GM19025 (cell line): ENCODE results near the gene ATP9A.

Source experiments
- ATAC-seq: cut with Tn5 transposase; IDR thresholded peaks from one replicate; pipeline ENCODE4 v1.9.1; 2021; ENCODE audit warnings: mild to moderate bottlenecking, low read depth, moderate library complexity; ENCODE audit not compliant: unreplicated experiment

ATP9A gene

DNA sequence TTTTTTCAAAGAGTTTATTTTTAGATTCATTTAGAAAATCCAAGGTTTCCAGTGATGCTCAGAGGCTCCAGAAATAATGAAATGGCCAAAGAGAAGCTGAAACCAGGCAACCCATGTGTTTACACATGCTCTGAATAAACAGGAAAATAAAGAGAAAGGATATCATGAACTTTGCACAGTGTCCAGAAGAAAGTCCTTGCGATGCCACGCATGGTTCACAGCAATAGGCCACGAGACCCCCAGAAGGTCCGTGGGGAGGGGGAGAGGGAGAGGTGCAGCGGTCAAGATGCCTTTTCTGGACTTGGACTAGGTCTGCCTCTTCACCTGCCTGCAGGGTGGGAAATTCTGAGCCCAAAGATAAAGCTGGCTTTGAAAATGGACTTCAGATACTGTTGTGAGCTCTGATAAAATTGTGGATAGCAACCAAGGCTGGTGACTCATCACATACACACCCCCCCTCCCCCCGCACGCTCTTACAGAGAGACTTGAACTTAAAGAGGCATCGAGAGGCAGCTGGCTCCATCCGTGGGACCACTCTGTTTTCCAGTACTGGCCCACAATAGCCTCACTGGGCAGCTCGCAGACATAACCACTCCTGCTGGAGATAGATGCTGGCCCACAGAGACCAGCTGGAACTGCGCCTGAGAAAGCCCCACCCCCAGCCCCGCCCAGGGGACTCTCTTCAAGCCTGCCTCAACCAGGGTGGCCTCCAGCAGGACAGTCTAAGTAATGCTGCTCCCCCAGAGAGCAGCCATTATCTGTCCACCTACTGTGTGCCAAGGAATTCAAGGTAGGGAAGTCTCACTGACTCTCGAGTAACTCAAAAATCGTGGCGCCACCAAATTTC is 204.5 kb downstream of the ATP9A start:
- no peak for ATAC-seq

DNA sequence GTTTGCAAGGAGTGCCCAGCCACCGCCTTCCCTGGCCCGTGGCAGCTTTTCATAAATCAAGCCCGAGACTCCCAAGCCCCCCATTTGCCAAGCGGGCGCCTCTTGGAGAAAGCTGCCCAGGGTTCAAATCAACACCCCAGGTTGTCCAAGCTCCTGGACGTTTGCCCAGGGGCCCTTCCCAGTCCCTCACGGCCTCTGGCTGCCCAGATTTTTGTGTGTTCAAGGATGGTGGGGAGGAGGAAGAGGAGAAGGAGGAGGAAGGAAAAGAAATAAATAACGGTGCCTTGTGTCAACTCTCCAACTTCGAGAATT is 205.1 kb downstream of the ATP9A start:
- ATAC-seq: no peak

GRCh38 chr20:51562332-51563173 is 205.6 kb downstream of the ATP9A start:
- ATAC-seq: no peak

- ATAC-seq: no peak
Measured at GRCh38 chr20:51562027-51562331, 206.2 kb downstream of the ATP9A start.

DNA sequence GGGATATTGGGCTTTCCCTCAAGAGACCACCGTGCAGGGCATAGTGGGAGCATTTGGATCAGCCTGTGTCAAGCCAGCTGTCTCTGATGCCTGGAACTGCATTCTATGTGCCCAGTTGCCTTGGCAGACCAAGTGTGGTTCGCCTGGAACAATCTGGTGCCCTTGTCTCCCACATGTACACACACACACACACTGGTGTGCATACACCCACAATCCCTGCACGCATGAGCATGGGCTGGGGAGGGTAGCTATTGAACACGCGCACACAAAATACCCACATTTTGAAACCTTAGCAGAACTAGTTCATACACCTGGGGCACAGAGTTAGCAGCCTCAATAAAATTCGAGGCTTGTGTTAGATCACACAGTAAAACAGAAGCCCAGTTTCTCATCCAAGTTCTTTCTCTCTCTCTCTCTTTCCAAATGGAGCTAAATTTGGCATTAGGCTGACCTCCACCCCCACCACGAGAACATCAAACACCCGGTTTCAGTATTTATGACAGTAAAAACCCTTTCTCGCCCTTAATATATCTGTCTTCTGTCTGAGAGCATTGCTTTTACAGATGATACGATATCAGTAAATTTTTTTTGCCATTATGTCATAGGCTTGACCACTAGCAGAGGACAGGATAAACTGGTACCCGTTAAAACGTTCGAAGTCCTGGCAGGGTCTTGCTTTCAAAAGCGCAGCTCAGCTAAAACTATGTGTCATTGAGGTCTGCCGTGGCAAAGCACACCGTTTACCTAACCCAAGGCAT is 207.5 kb downstream of the ATP9A start:
- ATAC-seq: no peak

DNA sequence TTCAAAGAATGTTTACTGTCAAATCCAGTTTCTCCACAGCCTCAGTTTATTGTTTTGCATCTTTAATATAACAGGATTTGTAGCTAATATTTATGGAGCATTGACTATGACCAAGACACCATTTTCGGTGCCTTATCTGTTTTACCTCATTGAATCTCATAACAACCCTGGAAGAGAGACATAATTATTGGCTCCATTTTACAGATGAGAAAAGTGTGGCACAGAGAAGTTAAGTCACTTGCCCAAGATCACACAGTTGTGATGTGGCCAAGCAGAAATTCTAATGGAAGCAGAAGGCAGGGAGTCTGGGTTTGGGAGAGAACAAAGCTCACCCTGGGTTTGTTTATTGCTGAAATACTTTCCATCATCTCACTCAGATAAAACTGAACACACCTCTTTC is 208.1 kb downstream of the ATP9A start:
- ATAC-seq: no peak

GRCh38 chr20:51554538-51555165 is 213.5 kb downstream of the ATP9A start:
- no peak for ATAC-seq

- ATAC-seq: no peak
Measured at GRCh38 chr20:51553897-51554486, 214.2 kb downstream of the ATP9A start.

DNA sequence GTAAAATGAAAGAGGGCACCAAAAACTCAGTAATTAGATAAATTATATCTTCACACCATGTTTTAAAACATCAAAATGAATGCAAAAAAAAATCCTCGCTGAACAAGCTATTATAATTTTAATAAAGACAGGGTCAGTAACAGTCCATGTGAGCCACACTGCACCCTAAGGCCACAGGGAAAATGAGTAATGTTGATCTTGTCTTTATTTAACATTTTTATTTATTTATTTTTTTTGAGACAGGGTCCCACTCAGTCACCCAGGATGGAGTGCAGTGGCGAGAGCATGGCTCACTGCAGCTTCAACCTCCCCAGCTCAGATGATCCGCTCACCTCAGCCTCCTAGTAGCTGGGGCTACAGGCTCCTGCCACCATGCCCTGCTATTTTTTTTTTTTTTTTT is 217.0 kb downstream of the ATP9A start:
- ATAC-seq: no peak

- no peak for ATAC-seq
Measured at GRCh38 chr20:51549474-51549873, 218.7 kb downstream of the ATP9A start.

DNA sequence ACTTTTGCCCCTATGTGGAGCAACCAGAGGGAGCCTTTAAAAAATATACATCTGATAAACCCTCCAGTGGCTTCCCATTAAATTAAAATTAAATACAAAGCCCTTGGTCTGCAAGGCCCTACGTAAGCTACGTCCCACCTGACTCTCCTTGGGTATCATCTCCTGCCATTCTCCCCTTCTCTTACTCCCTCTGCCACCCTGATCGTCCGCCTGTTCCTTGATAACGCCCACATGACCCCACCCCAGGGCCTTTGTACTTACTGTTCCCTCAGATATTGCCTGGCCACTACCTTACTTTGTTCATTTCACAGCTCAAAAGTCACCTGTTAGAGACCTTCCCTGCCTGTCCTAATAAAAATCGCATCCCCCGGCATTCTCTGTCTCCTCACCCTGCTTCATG is 220.2 kb downstream of the ATP9A start:
- ATAC-seq: no peak
